Lower lobe of right lung (tissue), 2 donors: ENCODE measurements around the gene HAVCR1. TPM values are rescaled to one million over a fixed set of nuclear protein-coding genes. Genes with fewer than 3 reads are reported as not detected.
"Not testable (repeated sequence)": the region's sequence is repeated elsewhere in the genome, so short reads cannot be mapped to it uniquely, and the experiment has no call there.

Experiments
- ATAC-seq, 2 donors: fragments of 200-7000 bp; cut with Tn5 transposase; one replicate each; pipeline ENCODE4 v1.9.1; 2020 to 2022; ENCODE audit warnings: mild to moderate bottlenecking in 2 of 2, moderate library complexity in 2 of 2
- DNase-seq: peaks from one replicate; pipeline ENCODE4 v3.0.0-alpha.2; 2020
- H3K27ac ChIP-seq: fragments of 200-600 bp; one replicate; pipeline ENCODE4 v1.8.0; 2022
- H3K27me3 ChIP-seq: fragments of 200-600 bp; one replicate; pipeline ENCODE4 v1.8.0; 2022; ENCODE audit warnings: low read depth
- H3K36me3 ChIP-seq: fragments of 200-600 bp; one replicate; pipeline ENCODE4 v1.8.0; 2022; ENCODE audit warnings: mild to moderate bottlenecking
- H3K4me1 ChIP-seq: fragments of 200-600 bp; one replicate; pipeline ENCODE4 v1.8.0; 2022
- H3K4me3 ChIP-seq: fragments of 200-600 bp; one replicate; pipeline ENCODE4 v1.8.0; 2022; ENCODE audit warnings: mild to moderate bottlenecking
- H3K9me3 ChIP-seq: fragments of 200-600 bp; one replicate; pipeline ENCODE4 v1.8.0; 2022
- intact Hi-C: fragments of 100-400 bp; cut with DNase I; formaldehyde crosslinking; loops from one replicate; pipeline ENCODE4 v1.11.0; 2022
- total RNA-seq: library from RNA; stranded (reverse); fragmentation: NEBNext Ultra II Directional; extraction: Animal tissue kit (Norgen Biotek cat#: 25700); gene quantifications from one replicate; pipeline ENCODE4 v1.2.1, GENCODE V29; 2021
- TF ChIP-seq, protein P1 (sequence below): fragments of 200-600 bp; IDR thresholded peaks from one replicate; pipeline ENCODE4 v1.8.0; 2022; ENCODE audit warnings: antibody characterized with exemption, mild to moderate bottlenecking
- donor health status: DM: no; HTN: yes; CAD: no; lungs with severe emphysema.

HAVCR1 gene
- total RNA-seq, 1 donor from 2014 or later: not detected

DNA sequence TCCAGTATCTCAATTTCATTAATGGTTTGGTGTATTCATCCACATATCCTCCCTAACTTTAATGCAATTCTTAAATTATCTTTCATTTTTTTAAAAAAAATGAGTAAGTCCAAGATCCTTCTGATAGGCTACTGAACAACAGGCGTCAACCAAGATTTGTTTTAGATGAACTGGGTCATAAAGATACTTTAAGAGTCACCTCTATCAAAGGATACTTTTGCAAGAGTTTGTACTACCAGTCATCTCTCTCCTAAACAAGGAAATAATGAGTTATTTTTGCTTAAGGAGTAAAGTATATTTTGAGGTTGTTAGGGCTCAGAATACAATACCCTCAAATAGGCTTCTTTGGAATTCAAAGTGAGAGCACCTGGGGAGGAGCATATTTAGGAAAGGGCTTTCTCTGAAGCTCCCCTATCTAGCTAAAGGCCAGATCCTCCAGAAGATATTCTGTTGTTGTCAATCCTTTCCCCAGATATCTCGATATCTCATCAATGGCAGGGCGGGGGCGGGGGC lies 25.8 kb downstream of the HAVCR1 start:
- ATAC-seq (no peak), DNase-seq (no peak)
- no peak overlapping the region for H3K4me3 ChIP-seq
- intact Hi-C loops: no loop called here
- H3K27ac ChIP-seq: no peak overlapping the region
- H3K27me3 ChIP-seq: no peaks in the 10 kb centered on the region
- no peaks in the 10 kb centered on the region for H3K36me3 ChIP-seq
- no peaks in the 10 kb centered on the region for H3K9me3 ChIP-seq
- TF ChIP-seq, protein P1, sequence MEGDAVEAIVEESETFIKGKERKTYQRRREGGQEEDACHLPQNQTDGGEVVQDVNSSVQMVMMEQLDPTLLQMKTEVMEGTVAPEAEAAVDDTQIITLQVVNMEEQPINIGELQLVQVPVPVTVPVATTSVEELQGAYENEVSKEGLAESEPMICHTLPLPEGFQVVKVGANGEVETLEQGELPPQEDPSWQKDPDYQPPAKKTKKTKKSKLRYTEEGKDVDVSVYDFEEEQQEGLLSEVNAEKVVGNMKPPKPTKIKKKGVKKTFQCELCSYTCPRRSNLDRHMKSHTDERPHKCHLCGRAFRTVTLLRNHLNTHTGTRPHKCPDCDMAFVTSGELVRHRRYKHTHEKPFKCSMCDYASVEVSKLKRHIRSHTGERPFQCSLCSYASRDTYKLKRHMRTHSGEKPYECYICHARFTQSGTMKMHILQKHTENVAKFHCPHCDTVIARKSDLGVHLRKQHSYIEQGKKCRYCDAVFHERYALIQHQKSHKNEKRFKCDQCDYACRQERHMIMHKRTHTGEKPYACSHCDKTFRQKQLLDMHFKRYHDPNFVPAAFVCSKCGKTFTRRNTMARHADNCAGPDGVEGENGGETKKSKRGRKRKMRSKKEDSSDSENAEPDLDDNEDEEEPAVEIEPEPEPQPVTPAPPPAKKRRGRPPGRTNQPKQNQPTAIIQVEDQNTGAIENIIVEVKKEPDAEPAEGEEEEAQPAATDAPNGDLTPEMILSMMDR: no peak
- no peaks in the 10 kb centered on the region for H3K4me1 ChIP-seq

DNA sequence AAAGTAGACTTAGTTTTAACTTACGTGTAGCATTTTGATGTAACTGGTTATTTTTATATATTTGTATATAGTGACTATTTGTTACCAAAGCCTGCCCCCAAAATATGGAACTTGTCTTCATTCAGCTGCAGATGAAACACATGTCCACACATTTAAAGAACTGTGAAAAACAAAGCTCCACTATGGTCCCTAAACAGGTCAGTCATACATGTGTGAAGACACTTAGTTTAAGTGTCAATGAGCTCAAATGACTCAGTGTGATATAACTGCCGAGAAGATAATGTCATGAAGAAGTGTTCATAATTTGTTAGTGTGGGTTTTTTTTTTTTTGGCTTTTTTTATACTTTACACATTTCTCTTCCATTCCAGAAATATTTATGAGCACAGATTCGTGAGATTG lies 28.2 kb downstream of the HAVCR1 start:
- Histone ChIP-seq H3K4me3 (no peak overlapping the region), H3K9me3 (no peaks in the 10 kb centered on the region), H3K4me1 (no peaks in the 10 kb centered on the region), H3K27ac (no peak overlapping the region), H3K36me3 (no peaks in the 10 kb centered on the region), H3K27me3 (no peaks in the 10 kb centered on the region)
- intact Hi-C loops: no loop called here
- TF ChIP-seq, protein P1: no peak
- no peak for ATAC-seq
- DNase-seq: no peak

DNA sequence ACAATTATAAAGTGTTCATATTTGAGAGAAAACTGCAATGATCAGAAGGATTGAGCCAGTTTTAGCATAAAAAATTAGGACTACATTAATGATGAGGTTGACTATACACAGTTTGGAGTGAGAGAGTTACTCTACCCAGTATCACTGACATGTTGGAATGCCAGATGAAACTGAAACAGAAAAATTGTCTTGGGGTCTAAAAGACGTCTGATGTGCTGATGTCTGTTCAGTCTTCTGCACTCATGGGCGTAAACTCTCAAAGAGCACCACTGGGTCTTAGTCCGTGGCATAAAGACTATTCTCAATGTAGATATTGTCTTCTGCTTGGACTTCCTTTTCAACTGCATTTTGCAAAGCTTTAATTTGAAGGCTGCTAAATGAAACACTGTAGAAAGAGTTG lies 29.5 kb downstream of the HAVCR1 start:
- intact Hi-C loops: no loop called here
- TF ChIP-seq, protein P1: no peak
- Histone ChIP-seq H3K36me3 (no peaks in the 10 kb centered on the region), H3K27me3 (no peaks in the 10 kb centered on the region), H3K4me1 (no peaks in the 10 kb centered on the region), H3K27ac (no peak overlapping the region), H3K9me3 (no peaks in the 10 kb centered on the region), H3K4me3 (no peak overlapping the region)
- ATAC-seq (no peak), DNase-seq (no peak)

DNA sequence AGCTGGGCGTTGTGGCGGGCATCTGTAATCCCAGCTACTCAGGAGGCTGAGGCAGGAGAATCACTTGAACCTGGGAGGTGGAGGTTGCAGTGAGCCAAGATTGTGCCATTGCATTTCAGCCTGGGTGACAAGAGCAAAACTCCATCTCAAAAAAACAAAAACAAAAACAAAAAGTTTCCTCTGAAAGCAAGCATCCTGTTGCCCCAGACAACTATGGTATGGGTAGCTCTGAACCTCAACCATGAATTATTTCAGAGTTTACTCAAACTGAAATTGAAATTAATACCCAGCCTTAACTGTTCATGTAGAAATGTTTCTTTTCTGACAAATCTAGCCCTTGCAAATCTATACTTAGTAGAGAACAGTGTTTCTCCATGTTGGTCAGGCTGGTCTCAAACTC lies 31.3 kb downstream of the HAVCR1 start:
- H3K27me3 ChIP-seq, H3K27ac ChIP-seq, H3K4me1 ChIP-seq, H3K9me3 ChIP-seq, DNase-seq, intact Hi-C loops, H3K36me3 ChIP-seq, ATAC-seq, H3K4me3 ChIP-seq: not testable (repeated sequence)

DNA sequence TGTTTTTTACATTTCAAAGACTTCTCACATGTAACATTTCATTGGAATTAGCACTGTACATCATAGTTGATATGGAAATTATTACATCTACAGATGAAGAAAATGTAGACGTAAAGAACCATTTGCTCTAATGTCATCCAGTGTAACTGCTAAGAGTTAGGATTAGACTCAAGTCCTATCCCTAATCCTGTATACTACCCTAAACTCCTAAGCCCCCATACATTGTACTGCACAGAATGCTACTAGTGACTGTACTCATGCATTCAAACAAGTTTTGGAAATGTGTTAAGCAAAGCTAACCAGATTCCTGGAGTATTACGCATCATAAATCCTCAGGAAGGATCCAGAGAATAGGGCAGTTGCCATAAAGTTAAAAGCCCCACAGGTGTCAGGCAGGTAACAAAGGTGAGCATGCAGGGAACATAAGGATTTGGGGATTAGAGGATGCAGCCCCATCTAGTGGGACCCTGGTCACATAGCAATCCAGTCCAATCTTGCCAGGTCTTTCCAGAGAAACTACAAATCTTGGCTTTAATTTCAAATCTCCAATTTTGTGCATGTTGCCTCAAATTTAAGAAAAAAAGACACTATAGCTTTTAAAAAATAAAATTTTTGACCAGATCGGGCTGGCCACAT lies 32.0 kb downstream of the HAVCR1 start:
- Histone ChIP-seq H3K4me3 (no peak overlapping the region), H3K27me3 (no peaks in the 10 kb centered on the region), H3K36me3 (no peaks in the 10 kb centered on the region), H3K4me1 (no peaks in the 10 kb centered on the region), H3K27ac (no peak overlapping the region), H3K9me3 (no peaks in the 10 kb centered on the region)
- ATAC-seq (no peak), DNase-seq (no peak)
- TF ChIP-seq, protein P1: peak; percentile 49
- intact Hi-C loops: no loop called here

DNA sequence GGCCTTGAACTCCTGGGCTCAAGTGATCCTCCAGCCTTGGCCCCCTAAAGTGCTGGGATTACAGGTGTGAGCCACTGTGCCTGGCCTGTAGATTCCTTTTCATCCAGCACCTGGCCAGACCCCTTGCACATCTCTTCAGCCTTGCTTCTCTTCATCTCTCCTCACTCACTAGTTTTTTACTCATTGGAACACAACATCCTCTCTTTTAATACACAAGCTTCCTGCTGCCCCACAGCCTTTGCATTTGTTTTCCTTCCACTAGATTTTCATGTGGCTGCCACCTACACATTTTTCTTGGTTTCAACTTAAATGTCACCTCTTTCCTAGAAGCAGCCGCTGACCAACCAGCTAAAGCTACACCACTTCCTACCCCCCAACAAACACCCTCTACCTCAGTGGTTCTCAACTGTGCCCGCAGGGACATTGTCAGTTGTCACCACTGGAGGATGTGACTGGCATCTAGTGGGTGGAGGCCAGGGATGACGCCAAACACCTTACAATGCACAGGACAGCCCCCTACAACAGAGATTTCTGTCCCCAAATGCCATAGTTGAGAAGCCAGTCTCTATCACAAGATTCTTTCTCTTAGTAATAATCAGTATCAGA lies 33.7 kb downstream of the HAVCR1 start:
- intact Hi-C loops: no loop called here
- TF ChIP-seq, protein P1: no peak
- Histone ChIP-seq H3K27me3 (no peaks in the 10 kb centered on the region), H3K27ac (no peak overlapping the region), H3K4me3 (no peak overlapping the region), H3K36me3 (no peaks in the 10 kb centered on the region), H3K9me3 (no peaks in the 10 kb centered on the region), H3K4me1 (no peaks in the 10 kb centered on the region)
- ATAC-seq (peak; percentile 64 to 73), DNase-seq (no peak)
